HG03354 (cell line): Measurements from ENCODE around the gene ATP2A3.
"Not testable (repeated sequence)": the region's sequence is repeated elsewhere in the genome, so short reads cannot be mapped to it uniquely, and the experiment has no call there.

Experiments used
- ATAC-seq: cut with Tn5 transposase; IDR thresholded peaks from one replicate; pipeline ENCODE4 v1.9.1; 2021; ENCODE audit warnings: mild to moderate bottlenecking; ENCODE audit not compliant: unreplicated experiment, poor library complexity, severe bottlenecking

ATP2A3 gene

GRCh38 chr17:3993493-3994220 is 29.4 kb upstream of the ATP2A3 start:
- ATAC-seq = no peak

- ATAC-seq = no peak
Measured at GRCh38 chr17:3992370-3992769, 28.1 kb upstream of the ATP2A3 start.

- ATAC-seq = not testable (repeated sequence)
Measured at GRCh38 chr17:3991699-3992098, 27.5 kb upstream of the ATP2A3 start.

GRCh38 chr17:3990386-3991127 is 26.3 kb upstream of the ATP2A3 start:
- no peak for ATAC-seq

- ATAC-seq = no peak
Measured at GRCh38 chr17:3989041-3989886, 25.0 kb upstream of the ATP2A3 start.

- ATAC-seq = no peak
Measured at GRCh38 chr17:3988297-3989040, 24.2 kb upstream of the ATP2A3 start.

- ATAC-seq = no peak
Measured at GRCh38 chr17:3986939-3987335, 22.7 kb upstream of the ATP2A3 start.

- no peak for ATAC-seq
Measured at GRCh38 chr17:3986270-3986938, 22.2 kb upstream of the ATP2A3 start.

- no peak for ATAC-seq
Measured at GRCh38 chr17:3985846-3986245, 21.6 kb upstream of the ATP2A3 start.

- ATAC-seq = no peak
Measured at GRCh38 chr17:3983606-3984484, 19.6 kb upstream of the ATP2A3 start.

GRCh38 chr17:3982541-3983017 is 18.3 kb upstream of the ATP2A3 start:
- ATAC-seq = no peak

- no peak for ATAC-seq
Measured at GRCh38 chr17:3982113-3982512, 17.9 kb upstream of the ATP2A3 start.

- no peak for ATAC-seq
Measured at GRCh38 chr17:3981455-3981854, 17.2 kb upstream of the ATP2A3 start.

GRCh38 chr17:3980381-3981014 is 16.3 kb upstream of the ATP2A3 start:
- no peak for ATAC-seq

- no peak for ATAC-seq
Measured at GRCh38 chr17:3979290-3979611, 15.0 kb upstream of the ATP2A3 start.

GRCh38 chr17:3978421-3979289 is 14.4 kb upstream of the ATP2A3 start:
- ATAC-seq = no peak

GRCh38 chr17:3977387-3977786 is 13.2 kb upstream of the ATP2A3 start:
- no peak for ATAC-seq
